Fibroblast of skin of back (primary cell): ENCODE measurements around the gene KCTD1.
A peak's percentile ranks its signal among the peaks of the same experiment; 100 is the strongest.
"Not testable (repeated sequence)": the region's sequence is repeated elsewhere in the genome, so short reads cannot be mapped to it uniquely, and the experiment has no call there.

Experiments used
- DNase-seq: peaks from one replicate; pipeline ENCODE4 v3.0.0-alpha.2; 2013

Gene KCTD1

GRCh38 chr18:26457611-26458353 lies 90.6 kb downstream of the KCTD1 start:
- DNase-seq = no peak

GRCh38 chr18:26457195-26457594 lies 91.2 kb downstream of the KCTD1 start:
- no peak for DNase-seq

GRCh38 chr18:26456070-26456491 lies 92.3 kb downstream of the KCTD1 start:
- no peak for DNase-seq

GRCh38 chr18:26455639-26456038 lies 92.7 kb downstream of the KCTD1 start:
- no peak for DNase-seq

- no peak for DNase-seq
These were observed 93.7 kb downstream of the KCTD1 start for GRCh38 chr18:26454616-26455015.

GRCh38 chr18:26454192-26454591 lies 94.2 kb downstream of the KCTD1 start:
- no peak for DNase-seq

- DNase-seq = no peak
These were observed 94.9 kb downstream of the KCTD1 start for GRCh38 chr18:26453386-26453901.

GRCh38 chr18:26450989-26451682 lies 97.2 kb downstream of the KCTD1 start:
- no peak for DNase-seq

GRCh38 chr18:26448714-26449159 lies 99.6 kb downstream of the KCTD1 start:
- DNase-seq = no peak

GRCh38 chr18:26443853-26444252 lies 104.5 kb downstream of the KCTD1 start:
- no peak for DNase-seq

- no peak for DNase-seq
These were observed 106.2 kb downstream of the KCTD1 start for GRCh38 chr18:26442126-26442525.

GRCh38 chr18:26440644-26441043 lies 107.7 kb downstream of the KCTD1 start:
- no peak for DNase-seq

- no peak for DNase-seq
These were observed 108.8 kb downstream of the KCTD1 start for GRCh38 chr18:26439537-26439936.

- DNase-seq = no peak
These were observed 109.4 kb downstream of the KCTD1 start for GRCh38 chr18:26438980-26439379.

- not testable (repeated sequence) for DNase-seq
These were observed 110.7 kb downstream of the KCTD1 start for GRCh38 chr18:26437634-26438033.

GRCh38 chr18:26436176-26437051 lies 111.9 kb downstream of the KCTD1 start:
- peak; percentile 73 for DNase-seq

GRCh38 chr18:26435415-26436095 lies 112.8 kb downstream of the KCTD1 start:
- no peak for DNase-seq

- DNase-seq = no peak
These were observed 113.5 kb downstream of the KCTD1 start for GRCh38 chr18:26434887-26435286.

GRCh38 chr18:26432651-26433424 lies 115.5 kb downstream of the KCTD1 start:
- DNase-seq = no peak

- DNase-seq = peak; percentile 90
These were observed 118.7 kb downstream of the KCTD1 start for GRCh38 chr18:26429535-26430226.

- DNase-seq = no peak
These were observed 123.2 kb downstream of the KCTD1 start for GRCh38 chr18:26425148-26425531.
